Nephron progenitor cell (in vitro differentiated cells): ENCODE measurements around the gene ZACN.
A peak's percentile ranks its signal among the peaks of the same experiment; 100 is the strongest.

Experiments used
- DNase-seq: peaks from one replicate; pipeline ENCODE4 v3.0.0; 2021
- H3K27ac Mint-ChIP-seq: 2 replicates; pipeline ENCODE4 v1.8.0; 2021; ENCODE audit warnings: mild to moderate bottlenecking, moderate library complexity, mixed read lengths
- H3K27me3 Mint-ChIP-seq: 2 replicates; pipeline ENCODE4 v1.8.0; 2021; ENCODE audit warnings: mild to moderate bottlenecking, low read depth, mixed read lengths; ENCODE audit not compliant: poor library complexity
- H3K36me3 Mint-ChIP-seq: 2 replicates; pipeline ENCODE4 v1.8.0; 2021; ENCODE audit warnings: low read depth, mixed read lengths
- H3K4me1 Mint-ChIP-seq: 2 replicates; pipeline ENCODE4 v1.8.0; 2021; ENCODE audit warnings: mixed read lengths
- H3K4me3 Mint-ChIP-seq: 2 replicates; pipeline ENCODE4 v1.8.0; 2021; ENCODE audit warnings: mild to moderate bottlenecking, moderate library complexity, mixed read lengths
- H3K9me3 Mint-ChIP-seq: 2 replicates; pipeline ENCODE4 v1.8.0; 2021; ENCODE audit warnings: mild to moderate bottlenecking, moderate library complexity, mixed read lengths
- TF ChIP-seq, protein P1 (sequence below): fragments of 200-600 bp; sonication (generic); IDR thresholded peaks from 2 replicates; pipeline ENCODE4 v1.5.0; 2021; ENCODE audit warnings: antibody characterized with exemption

ZACN gene

DNA sequence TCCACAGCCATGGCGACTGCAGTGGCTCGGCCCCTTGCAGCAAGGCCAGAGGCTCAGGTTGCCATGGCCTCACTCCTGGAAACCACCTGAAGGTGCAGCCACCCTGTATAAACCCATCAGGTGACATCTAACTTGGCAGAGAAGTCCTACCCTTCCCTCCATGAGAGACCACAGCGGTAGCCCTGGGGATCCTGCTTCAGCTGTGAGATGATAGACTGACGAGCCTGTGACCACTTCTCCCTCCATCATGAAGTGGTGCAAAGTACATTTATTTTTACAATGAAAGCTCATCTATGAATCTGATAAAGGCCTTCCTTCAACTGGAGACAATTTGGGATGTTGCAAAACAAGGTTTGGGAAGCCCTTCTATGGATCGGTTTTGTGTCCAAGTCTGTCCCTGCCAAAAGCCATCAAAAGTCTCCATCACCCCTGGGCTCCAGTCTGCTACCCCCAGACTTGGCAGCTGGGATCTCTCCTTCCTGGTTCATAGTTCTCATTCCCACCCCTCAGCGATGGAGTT lies 1.8 kb downstream of the ZACN start:
- Mint-ChIP-seq H3K27me3 (peaks cover 50% of the 10 kb centered on the region), H3K4me1 (peaks cover 62% of the 10 kb centered on the region), H3K9me3 (no peaks in the 10 kb centered on the region), H3K36me3 (peaks cover 11% of the 10 kb centered on the region), H3K4me3 (peak overlapping the region; percentile 54), H3K27ac (no peak overlapping the region)
- DNase-seq: no peak
- TF ChIP-seq, protein P1, sequence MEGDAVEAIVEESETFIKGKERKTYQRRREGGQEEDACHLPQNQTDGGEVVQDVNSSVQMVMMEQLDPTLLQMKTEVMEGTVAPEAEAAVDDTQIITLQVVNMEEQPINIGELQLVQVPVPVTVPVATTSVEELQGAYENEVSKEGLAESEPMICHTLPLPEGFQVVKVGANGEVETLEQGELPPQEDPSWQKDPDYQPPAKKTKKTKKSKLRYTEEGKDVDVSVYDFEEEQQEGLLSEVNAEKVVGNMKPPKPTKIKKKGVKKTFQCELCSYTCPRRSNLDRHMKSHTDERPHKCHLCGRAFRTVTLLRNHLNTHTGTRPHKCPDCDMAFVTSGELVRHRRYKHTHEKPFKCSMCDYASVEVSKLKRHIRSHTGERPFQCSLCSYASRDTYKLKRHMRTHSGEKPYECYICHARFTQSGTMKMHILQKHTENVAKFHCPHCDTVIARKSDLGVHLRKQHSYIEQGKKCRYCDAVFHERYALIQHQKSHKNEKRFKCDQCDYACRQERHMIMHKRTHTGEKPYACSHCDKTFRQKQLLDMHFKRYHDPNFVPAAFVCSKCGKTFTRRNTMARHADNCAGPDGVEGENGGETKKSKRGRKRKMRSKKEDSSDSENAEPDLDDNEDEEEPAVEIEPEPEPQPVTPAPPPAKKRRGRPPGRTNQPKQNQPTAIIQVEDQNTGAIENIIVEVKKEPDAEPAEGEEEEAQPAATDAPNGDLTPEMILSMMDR: no peak

DNA sequence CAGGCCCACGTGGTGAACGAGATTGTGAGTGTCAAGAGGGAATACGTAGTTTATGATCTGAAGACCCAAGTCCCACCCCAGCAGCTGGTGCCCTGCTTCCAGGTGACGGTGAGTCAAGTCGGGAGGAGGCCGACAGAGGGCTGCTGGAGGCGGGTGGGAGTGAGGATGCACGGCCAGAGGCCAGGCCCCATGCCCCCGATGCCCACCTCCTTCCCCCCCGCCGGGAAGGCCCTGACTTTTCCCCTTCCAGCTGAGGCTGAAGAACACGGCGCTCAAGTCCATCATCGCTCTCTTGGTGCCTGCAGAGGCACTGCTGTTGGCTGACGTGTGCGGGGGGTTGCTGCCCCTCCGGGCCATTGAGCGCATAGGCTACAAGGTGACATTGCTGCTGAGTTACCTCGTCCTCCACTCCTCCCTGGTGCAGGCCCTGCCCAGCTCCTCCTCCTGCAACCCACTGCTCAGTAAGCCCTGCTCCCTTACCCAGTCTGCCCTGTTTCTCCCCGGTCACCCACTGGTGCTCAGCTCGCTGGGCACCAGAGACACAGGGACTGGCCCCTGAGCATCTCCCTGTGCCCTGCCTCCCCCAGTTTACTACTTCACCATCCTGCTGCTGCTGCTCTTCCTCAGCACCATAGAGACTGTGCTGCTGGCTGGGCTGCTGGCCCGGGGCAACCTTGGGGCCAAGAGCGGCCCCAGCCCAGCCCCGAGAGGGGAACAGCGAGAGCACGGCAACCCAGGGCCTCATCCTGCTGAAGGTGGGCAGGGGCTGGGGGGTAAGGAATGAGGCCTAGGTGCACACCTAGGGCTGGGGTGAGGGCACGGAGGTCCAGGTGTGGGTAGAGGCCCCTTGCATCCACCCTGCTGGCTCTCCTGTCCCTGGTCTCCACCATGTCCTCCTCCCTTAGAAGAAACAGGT lies 2.6 kb downstream of the ZACN start:
- Mint-ChIP-seq H3K27ac (peak overlapping the region; percentile 77), H3K4me3 (no peak overlapping the region), H3K27me3 (peaks cover 42% of the 10 kb centered on the region), H3K9me3 (no peaks in the 10 kb centered on the region), H3K4me1 (peaks cover 57% of the 10 kb centered on the region), H3K36me3 (peaks cover 11% of the 10 kb centered on the region)
- TF ChIP-seq, protein P1: no peak
- DNase-seq: no peak

DNA sequence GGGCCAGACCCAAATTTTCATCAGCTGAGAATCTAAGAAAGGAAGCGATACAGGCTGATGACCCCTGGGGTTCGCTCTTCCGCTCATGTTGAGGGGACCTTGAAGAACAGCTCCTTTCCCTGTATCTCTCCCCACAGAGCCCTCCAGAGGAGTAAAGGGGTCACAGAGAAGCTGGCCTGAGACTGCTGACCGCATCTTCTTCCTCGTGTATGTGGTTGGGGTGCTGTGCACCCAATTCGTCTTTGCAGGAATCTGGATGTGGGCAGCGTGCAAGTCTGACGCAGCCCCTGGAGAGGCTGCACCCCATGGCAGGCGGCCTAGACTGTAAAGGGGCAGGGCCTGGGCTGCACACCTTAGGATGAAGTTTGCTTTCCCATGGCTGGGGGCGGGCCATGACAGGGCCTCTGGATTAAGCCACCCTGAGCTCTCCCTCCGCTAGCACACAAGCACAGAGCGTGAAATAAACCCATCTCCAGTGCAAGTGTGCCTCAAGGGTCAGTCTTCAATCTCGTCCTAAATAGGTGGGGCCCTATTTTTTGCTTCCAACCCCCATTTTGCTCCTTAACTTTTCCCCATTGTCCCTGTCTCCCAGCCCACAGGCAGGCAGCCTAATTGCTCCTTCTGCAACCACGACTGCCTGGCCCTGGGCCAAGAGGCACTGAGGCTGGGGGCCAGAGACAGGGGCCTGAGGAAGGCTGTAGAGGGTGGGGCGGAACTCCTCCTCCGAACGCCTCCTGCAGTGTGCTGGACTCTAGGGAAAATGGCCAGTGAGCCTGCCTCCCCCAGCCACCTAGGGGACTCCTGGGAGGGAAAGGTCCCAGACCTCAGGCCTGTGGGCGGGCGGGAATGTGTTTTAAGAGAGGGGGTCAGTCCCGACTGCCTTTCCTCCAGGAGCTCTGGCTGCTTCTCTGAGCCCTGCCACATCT lies 3.6 kb downstream of the ZACN start:
- DNase-seq: no peak
- H3K27me3 Mint-ChIP-seq: peaks cover 32% of the 10 kb centered on the region

DNA sequence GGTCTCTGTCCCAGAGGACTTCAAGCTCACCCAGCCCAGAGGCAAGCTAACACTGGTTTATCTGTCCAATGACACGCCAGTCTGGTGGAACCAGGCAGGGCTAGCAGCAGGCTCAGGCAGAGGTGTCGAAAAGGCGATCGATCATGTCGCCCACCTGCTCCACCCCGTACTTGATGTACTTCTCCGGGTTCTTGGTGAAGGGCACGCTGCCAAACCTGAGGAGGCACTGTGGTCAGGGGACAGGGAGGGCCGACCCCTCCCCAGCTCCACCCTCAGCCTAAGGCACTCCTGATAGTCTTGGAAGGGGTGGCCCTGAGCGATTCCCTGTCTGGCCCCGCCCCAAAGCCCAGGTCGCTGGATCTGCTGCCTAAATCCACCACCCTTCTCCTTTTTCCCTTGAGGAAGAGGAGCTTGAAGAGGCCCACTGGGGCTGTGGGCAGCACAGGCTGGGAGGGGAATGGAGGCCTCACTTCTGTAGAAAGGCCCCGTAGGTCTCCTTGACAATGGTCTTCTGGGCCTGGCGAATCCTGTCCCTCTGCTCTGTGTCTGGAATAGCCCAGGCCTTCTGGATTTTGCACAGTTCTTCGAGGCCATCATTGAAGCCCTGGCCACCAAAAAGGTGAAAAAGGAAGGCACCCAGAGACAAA lies 4.7 kb downstream of the ZACN start:
- TF ChIP-seq, protein P1: no peak
- peaks cover 18% of the 10 kb centered on the region for H3K36me3 Mint-ChIP-seq
- peaks cover 44% of the 10 kb centered on the region for H3K4me1 Mint-ChIP-seq
- peaks cover 21% of the 10 kb centered on the region for H3K27me3 Mint-ChIP-seq
- DNase-seq: no peak
- H3K9me3 Mint-ChIP-seq: no peaks in the 10 kb centered on the region
- no peak overlapping the region for H3K4me3 Mint-ChIP-seq
- H3K27ac Mint-ChIP-seq: peak overlapping the region; percentile 54

More for the DNA sequence above, 3.6 kb downstream of the ZACN start:
- H3K4me3 Mint-ChIP-seq: no peak overlapping the region
- TF ChIP-seq, protein P1: no peak
- peaks cover 46% of the 10 kb centered on the region for H3K4me1 Mint-ChIP-seq
- no peaks in the 10 kb centered on the region for H3K9me3 Mint-ChIP-seq
- H3K36me3 Mint-ChIP-seq: peaks cover 11% of the 10 kb centered on the region
- peak overlapping the region; percentile 75 for H3K27ac Mint-ChIP-seq

DNA sequence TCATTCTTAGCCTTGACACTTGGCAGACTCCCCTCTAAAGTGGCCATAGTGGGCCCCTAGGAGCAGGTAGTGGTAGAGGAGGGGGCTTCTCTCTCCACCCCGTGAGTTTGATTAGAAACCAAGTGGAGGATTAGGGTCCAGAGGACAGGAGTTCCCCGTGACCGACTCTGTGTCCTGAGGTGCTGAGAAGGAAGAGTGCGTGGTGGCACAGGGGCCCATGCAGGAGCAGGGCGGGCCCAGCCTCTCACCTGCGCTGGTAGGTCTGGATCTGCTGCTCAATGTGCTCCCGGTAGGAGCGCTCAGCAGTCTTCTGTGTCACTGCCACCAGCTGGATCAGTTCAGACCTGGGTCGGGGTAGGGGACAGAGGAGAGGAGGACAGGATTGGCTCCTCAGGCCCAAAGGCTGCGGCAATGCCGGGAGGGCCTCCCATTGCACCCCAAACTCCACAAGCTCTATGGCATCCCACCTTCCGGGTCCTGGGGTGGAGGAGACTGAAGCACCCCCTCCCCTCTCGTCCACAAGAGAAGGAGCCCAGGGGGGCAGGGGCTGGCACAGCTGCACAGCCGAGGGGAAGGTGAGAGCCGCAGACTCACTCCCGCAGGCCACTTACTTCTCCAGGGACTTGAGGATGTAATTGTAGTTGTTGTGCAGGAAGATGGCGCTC lies 6.2 kb downstream of the ZACN start:
- Mint-ChIP-seq H3K4me3 (no peak overlapping the region), H3K4me1 (peaks cover 29% of the 10 kb centered on the region), H3K36me3 (peaks cover 22% of the 10 kb centered on the region), H3K27me3 (peaks cover 7% of the 10 kb centered on the region), H3K27ac (no peak overlapping the region), H3K9me3 (no peaks in the 10 kb centered on the region)
- TF ChIP-seq, protein P1: no peak
- DNase-seq: no peak
